HG03095 (cell line): Measurements from ENCODE around the gene ST3GAL2.
"Not testable (repeated sequence)": the region's sequence is repeated elsewhere in the genome, so short reads cannot be mapped to it uniquely, and the experiment has no call there.

Experiments
- ATAC-seq: cut with Tn5 transposase; IDR thresholded peaks from one replicate; pipeline ENCODE4 v1.9.1; 2021; ENCODE audit warnings: moderate library complexity; ENCODE audit not compliant: unreplicated experiment

ST3GAL2 gene

GRCh38 chr16:70391881-70392481 is 46.9 kb downstream of the ST3GAL2 start:
- no peak for ATAC-seq

- no peak for ATAC-seq
These were observed 47.5 kb downstream of the ST3GAL2 start for GRCh38 chr16:70391446-70391845.

- ATAC-seq: no peak
These were observed 48.1 kb downstream of the ST3GAL2 start for GRCh38 chr16:70390774-70391173.

- ATAC-seq: no peak
These were observed 50.8 kb downstream of the ST3GAL2 start for GRCh38 chr16:70388006-70388680.

- ATAC-seq: not testable (repeated sequence)
These were observed 52.5 kb downstream of the ST3GAL2 start for GRCh38 chr16:70386289-70386986.

- ATAC-seq: no peak
These were observed 55.4 kb downstream of the ST3GAL2 start for GRCh38 chr16:70383421-70383960.

- no peak for ATAC-seq
These were observed 57.1 kb downstream of the ST3GAL2 start for GRCh38 chr16:70381604-70382342.

- peak; percentile 82 for ATAC-seq
These were observed 57.8 kb downstream of the ST3GAL2 start for GRCh38 chr16:70380919-70381603.

- peak; percentile 12 for ATAC-seq
These were observed 58.5 kb downstream of the ST3GAL2 start for GRCh38 chr16:70380248-70380918.

GRCh38 chr16:70378869-70379493 is 59.9 kb downstream of the ST3GAL2 start:
- ATAC-seq: no peak

GRCh38 chr16:70377782-70378181 is 61.1 kb downstream of the ST3GAL2 start:
- no peak for ATAC-seq

GRCh38 chr16:70375636-70376611 is 63.0 kb downstream of the ST3GAL2 start:
- ATAC-seq: no peak

GRCh38 chr16:70374213-70374612 is 64.7 kb downstream of the ST3GAL2 start:
- no peak for ATAC-seq

GRCh38 chr16:70372921-70373728 is 65.8 kb downstream of the ST3GAL2 start:
- ATAC-seq: no peak

GRCh38 chr16:70370924-70371323 is 68.0 kb downstream of the ST3GAL2 start:
- no peak for ATAC-seq

GRCh38 chr16:70370145-70370544 is 68.8 kb downstream of the ST3GAL2 start:
- ATAC-seq: not testable (repeated sequence)

- no peak for ATAC-seq
These were observed 74.5 kb downstream of the ST3GAL2 start for GRCh38 chr16:70364399-70364798.

GRCh38 chr16:70359552-70359951 is 79.3 kb downstream of the ST3GAL2 start:
- no peak for ATAC-seq
